ENCODE measurements around the gene GBA2. TPM values are rescaled to one million over a fixed set of nuclear protein-coding genes. Genes with fewer than 3 reads are reported as not detected.

GBA2 gene
- total and polyA plus RNA-seq, 9 donors: 27.8 to 73.2 (median 44.5) TPM

- Histone ChIP-seq H3K27ac (peak overlapping the region in 1 of 2 donors; percentile 40), H3K27me3 (no peaks in the 10 kb centered on the region), H3K4me1 (ENCODE audit: insufficient read depth) (peaks cover 7% of the 10 kb centered on the region), H3K36me3 (no peaks in the 10 kb centered on the region), H3K9me3 (no peaks in the 10 kb centered on the region), H3K4me3 (peak overlapping the region; percentile 33)
- no peak for TF ChIP-seq EP300 (IDR thresholded peaks at IDR 0.05)
- TF ChIP-seq, protein P1, sequence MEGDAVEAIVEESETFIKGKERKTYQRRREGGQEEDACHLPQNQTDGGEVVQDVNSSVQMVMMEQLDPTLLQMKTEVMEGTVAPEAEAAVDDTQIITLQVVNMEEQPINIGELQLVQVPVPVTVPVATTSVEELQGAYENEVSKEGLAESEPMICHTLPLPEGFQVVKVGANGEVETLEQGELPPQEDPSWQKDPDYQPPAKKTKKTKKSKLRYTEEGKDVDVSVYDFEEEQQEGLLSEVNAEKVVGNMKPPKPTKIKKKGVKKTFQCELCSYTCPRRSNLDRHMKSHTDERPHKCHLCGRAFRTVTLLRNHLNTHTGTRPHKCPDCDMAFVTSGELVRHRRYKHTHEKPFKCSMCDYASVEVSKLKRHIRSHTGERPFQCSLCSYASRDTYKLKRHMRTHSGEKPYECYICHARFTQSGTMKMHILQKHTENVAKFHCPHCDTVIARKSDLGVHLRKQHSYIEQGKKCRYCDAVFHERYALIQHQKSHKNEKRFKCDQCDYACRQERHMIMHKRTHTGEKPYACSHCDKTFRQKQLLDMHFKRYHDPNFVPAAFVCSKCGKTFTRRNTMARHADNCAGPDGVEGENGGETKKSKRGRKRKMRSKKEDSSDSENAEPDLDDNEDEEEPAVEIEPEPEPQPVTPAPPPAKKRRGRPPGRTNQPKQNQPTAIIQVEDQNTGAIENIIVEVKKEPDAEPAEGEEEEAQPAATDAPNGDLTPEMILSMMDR (IDR thresholded peaks at IDR 0.05): peak; percentile 68 to 80 (median 76)
- intact Hi-C loops (cut with DNase I): loop anchor here in 3 of 4 donors (5.0 to 10.0 kb wide), 4 partner anchors 92 to 157 kb away; no protein-coding TSS in a partner anchor
- DNase-seq: peak; percentile 74 to 84 (median 77)
- 20 to 24% (median 20%) methylated on average over 37 of the region's 37 CpGs for WGBS, 3 donors
These were observed 41.6 kb upstream of the GBA2 start for GRCh38 chr9:35790385-35791296.

DNA sequence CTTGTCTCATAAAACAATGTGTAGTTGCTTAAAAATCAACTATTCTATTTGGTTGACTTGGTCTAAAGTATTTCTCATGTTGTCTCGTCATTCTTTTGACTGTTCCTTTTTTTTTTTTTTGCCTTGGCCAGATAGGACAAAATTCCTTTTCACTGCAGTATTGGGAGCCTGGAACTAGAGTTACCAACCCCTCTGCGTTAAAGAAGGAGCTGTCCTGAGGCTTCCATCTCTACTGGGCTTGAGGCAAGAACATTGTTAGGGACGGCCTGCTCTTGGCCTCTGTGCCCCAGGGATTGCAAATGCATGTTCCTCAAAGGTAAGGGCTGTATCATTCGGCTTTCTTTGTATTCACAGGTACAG lies 41.0 kb upstream of the GBA2 start:
- H3K36me3 ChIP-seq: no peaks in the 10 kb centered on the region
- WGBS, 3 donors: 21 to 27% (median 27%) methylated on average over 4 of the region's 4 CpGs
- H3K9me3 ChIP-seq: no peaks in the 10 kb centered on the region
- H3K27ac ChIP-seq: no peak overlapping the region
- H3K4me3 ChIP-seq: no peak overlapping the region
- DNase-seq: no peak
- H3K27me3 ChIP-seq: no peaks in the 10 kb centered on the region
- H3K4me1 ChIP-seq (ENCODE audit: insufficient read depth): peaks cover 7% of the 10 kb centered on the region
- intact Hi-C loops (cut with DNase I): loop anchor here in 3 of 4 donors (5.0 to 10.0 kb wide), 4 partner anchors 92 to 157 kb away; no protein-coding TSS in a partner anchor
- no peak for TF ChIP-seq POLR2A (IDR thresholded peaks at IDR 0.05)
- TF ChIP-seq, protein P1 (IDR thresholded peaks at IDR 0.05): no peak

DNA sequence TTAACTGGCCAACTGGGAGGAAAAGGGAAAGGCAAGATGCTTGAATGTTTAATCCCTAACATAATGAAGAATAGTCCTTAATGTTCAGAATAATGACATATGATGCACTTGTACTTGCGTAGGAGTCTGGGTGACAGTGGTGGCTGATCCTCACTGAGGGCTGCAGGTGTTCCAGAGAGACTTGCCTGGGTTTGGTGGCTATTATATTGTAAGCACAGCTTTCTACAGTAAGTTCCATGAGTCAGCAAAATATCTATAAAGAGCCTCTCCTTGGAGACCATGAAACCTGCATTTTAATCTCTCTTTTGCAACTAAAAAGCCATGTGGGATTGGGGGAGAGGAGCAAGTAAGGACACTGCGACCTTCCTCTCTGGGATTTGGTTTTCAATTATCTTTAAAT lies 40.5 kb upstream of the GBA2 start:
- Histone ChIP-seq H3K27me3 (no peaks in the 10 kb centered on the region), H3K36me3 (no peaks in the 10 kb centered on the region), H3K27ac (no peak overlapping the region), H3K4me3 (no peak overlapping the region), H3K9me3 (no peaks in the 10 kb centered on the region), H3K4me1 (ENCODE audit: insufficient read depth) (peaks cover 7% of the 10 kb centered on the region)
- no peak for DNase-seq
- 68 to 76% (median 71%) methylated on average over 2 of the region's 2 CpGs for WGBS, 3 donors
- intact Hi-C loops (cut with DNase I): loop anchor here in 2 of 4 donors (5.0 to 10.0 kb wide), 2 partner anchors 75 to 103 kb away; no protein-coding TSS in a partner anchor
- TF ChIP-seq, protein P1 (IDR thresholded peaks at IDR 0.05): no peak
- TF ChIP-seq POLR2A (IDR thresholded peaks at IDR 0.05) (no peak), EP300 (IDR thresholded peaks at IDR 0.05) (no peak)

GRCh38 chr9:35783418-35783817 lies 34.4 kb upstream of the GBA2 start:
- no peak overlapping the region for H3K27ac ChIP-seq
- no peaks in the 10 kb centered on the region for H3K4me1 ChIP-seq (ENCODE audit: insufficient read depth)
- H3K27me3 ChIP-seq: no peaks in the 10 kb centered on the region
- TF ChIP-seq, protein P1 (IDR thresholded peaks at IDR 0.05): no peak
- TF ChIP-seq POLR2A (IDR thresholded peaks at IDR 0.05) (no peak), EP300 (IDR thresholded peaks at IDR 0.05) (no peak)
- H3K4me3 ChIP-seq: no peak overlapping the region
- no peak for DNase-seq
- intact Hi-C loops (cut with DNase I): loop anchor here in 1 of 4 donors (10.0 kb wide), 1 partner anchor 81 kb away; no protein-coding TSS in a partner anchor
- H3K36me3 ChIP-seq: no peaks in the 10 kb centered on the region
- no peaks in the 10 kb centered on the region for H3K9me3 ChIP-seq
